Measurements from ENCODE around the gene SRRM3. TPM values are rescaled to one million over a fixed set of nuclear protein-coding genes. Genes with fewer than 3 reads are reported as not detected.

Gene SRRM3
- polyA plus RNA-seq, 1 donor (not counting 4 experiments of a cell fraction or from before 2014, with no cell fraction given), result 0.30 TPM

- no peaks in the 10 kb centered on the region for H3K9me1 ChIP-seq (ENCODE audit: control insufficient read depth, extremely low read depth, insufficient read depth, low read length)
- FAIRE-seq, result no peak
Measured at GRCh38 chr7:76187272-76187671, 14.4 kb upstream of the SRRM3 start.

DNA sequence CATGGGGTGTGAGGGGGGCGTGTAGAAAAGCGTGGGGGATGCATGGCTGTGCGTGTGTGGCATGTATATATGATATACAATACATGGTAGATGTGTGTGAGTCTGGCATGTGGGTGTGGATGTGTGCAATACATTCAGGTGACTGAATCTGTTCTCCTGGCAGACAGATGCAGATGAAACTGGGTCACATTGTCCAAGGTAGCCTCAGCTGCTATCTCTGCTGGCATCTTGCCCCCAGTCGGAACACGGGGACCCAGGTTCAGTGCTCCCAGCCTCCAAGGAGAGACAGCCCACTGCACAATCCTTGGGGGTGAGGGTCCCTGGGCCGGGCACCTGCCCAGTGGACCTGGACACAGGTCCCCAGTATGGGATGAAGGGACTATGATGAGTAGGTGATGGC lies 12.4 kb upstream of the SRRM3 start:
- TF ChIP-seq EZH2 (IDR thresholded peaks at IDR 0.05; ENCODE audit: low read length) (no peak), CTCF (optimal IDR thresholded peaks at IDR 0.05 in 1 of 3, IDR thresholded peaks at IDR 0.05 in 1 of 3, conservative IDR thresholded peaks at IDR 0.05 in 1 of 3; ENCODE audit: extremely low read depth in 1 of 3, insufficient read depth in 2 of 3, low read length in 3 of 3) (no peak)
- Histone ChIP-seq H2AFZ (ENCODE audit: control insufficient read depth, low read length) (no peak overlapping the region), H3K36me3 (ENCODE audit: control insufficient read depth in 2 of 2, extremely low read depth in 1 of 2, insufficient read depth in 2 of 2, low read length in 2 of 2) (no peaks in the 10 kb centered on the region), H3K4me2 (ENCODE audit: control insufficient read depth, extremely low read depth, insufficient read depth, low read depth, low read length) (no peak overlapping the region), H3K27me3 (ENCODE audit: control insufficient read depth, extremely low read depth, insufficient read depth, low read length) (no peaks in the 10 kb centered on the region), H3K79me2 (ENCODE audit: control insufficient read depth, insufficient read depth, low read length) (no peaks in the 10 kb centered on the region), H3K27ac (ENCODE audit: control insufficient read depth, insufficient read depth, low read length) (no peak overlapping the region), H4K20me1 (ENCODE audit: control insufficient read depth, extremely low read depth, insufficient read depth, low read length) (no peaks in the 10 kb centered on the region), H3K9me3 (ENCODE audit: control insufficient read depth, low read depth, low read length) (no peaks in the 10 kb centered on the region), H3K4me3 (ENCODE audit: control insufficient read depth in 2 of 3, extremely low read depth in 1 of 3, insufficient read depth in 2 of 3, low read depth in 1 of 3, low read length in 3 of 3) (no peak overlapping the region), H3K4me1 (ENCODE audit: control insufficient read depth, extremely low read depth, insufficient read depth, low read length) (no peaks in the 10 kb centered on the region), H3K9me1 (ENCODE audit: control insufficient read depth, extremely low read depth, insufficient read depth, low read length) (no peaks in the 10 kb centered on the region), H3K9ac (ENCODE audit: control insufficient read depth, extremely low read depth, insufficient read depth, low read length) (no peak overlapping the region)
- no peak for FAIRE-seq
- DNase-seq (ENCODE audit: low read depth, low spot score), result no peak
- dilution Hi-C loops (cut with MboI; ENCODE audit: extremely low pct_ligation_motif_present, low sequenced_read_pairs), result no loop called here

More at GRCh38 chr7:76187272-76187671, 14.4 kb upstream of the SRRM3 start:
- TF ChIP-seq CTCF (optimal IDR thresholded peaks at IDR 0.05 in 1 of 3, IDR thresholded peaks at IDR 0.05 in 1 of 3, conservative IDR thresholded peaks at IDR 0.05 in 1 of 3; ENCODE audit: extremely low read depth in 1 of 3, insufficient read depth in 2 of 3, low read length in 3 of 3) (no peak), EZH2 (IDR thresholded peaks at IDR 0.05; ENCODE audit: low read length) (no peak)
- no peak overlapping the region for H3K4me3 ChIP-seq (ENCODE audit: control insufficient read depth in 2 of 3, extremely low read depth in 1 of 3, insufficient read depth in 2 of 3, low read depth in 1 of 3, low read length in 3 of 3)
- H3K27ac ChIP-seq (ENCODE audit: control insufficient read depth, insufficient read depth, low read length), result no peak overlapping the region
- dilution Hi-C loops (cut with MboI; ENCODE audit: extremely low pct_ligation_motif_present, low sequenced_read_pairs), result no loop called here
- no peaks in the 10 kb centered on the region for H3K9me3 ChIP-seq (ENCODE audit: control insufficient read depth, low read depth, low read length)
- H3K4me1 ChIP-seq (ENCODE audit: control insufficient read depth, extremely low read depth, insufficient read depth, low read length), result no peaks in the 10 kb centered on the region
- no peaks in the 10 kb centered on the region for H4K20me1 ChIP-seq (ENCODE audit: control insufficient read depth, extremely low read depth, insufficient read depth, low read length)
- no peak overlapping the region for H2AFZ ChIP-seq (ENCODE audit: control insufficient read depth, low read length)
- H3K9ac ChIP-seq (ENCODE audit: control insufficient read depth, extremely low read depth, insufficient read depth, low read length), result no peak overlapping the region
- H3K36me3 ChIP-seq (ENCODE audit: control insufficient read depth in 2 of 2, extremely low read depth in 1 of 2, insufficient read depth in 2 of 2, low read length in 2 of 2), result no peaks in the 10 kb centered on the region
- no peaks in the 10 kb centered on the region for H3K79me2 ChIP-seq (ENCODE audit: control insufficient read depth, insufficient read depth, low read length)
- no peak for DNase-seq (ENCODE audit: low read depth, low spot score)
- H3K4me2 ChIP-seq (ENCODE audit: control insufficient read depth, extremely low read depth, insufficient read depth, low read depth, low read length), result no peak overlapping the region
- no peaks in the 10 kb centered on the region for H3K27me3 ChIP-seq (ENCODE audit: control insufficient read depth, extremely low read depth, insufficient read depth, low read length)
